ENCODE results near the gene AGBL1. TPM values are rescaled to one million over a fixed set of nuclear protein-coding genes. Genes with fewer than 3 reads are reported as not detected.

AGBL1 gene
- polyA plus RNA-seq, 1 experiment: not detected

GRCh38 chr15:86645925-86646500, 566.3 kb downstream of the AGBL1 start:
- H3K9me3 ChIP-seq (ENCODE audit: control insufficient read depth, insufficient read depth, low read length): no peaks in the 10 kb centered on the region
- ChIA-PET CTCF (no interaction called here), POLR2A (no interaction called here)
- no peak overlapping the region for H3K4me3 ChIP-seq (ENCODE audit: low read depth, low read length)
- DNase-seq (ENCODE audit: low read depth, low spot score): no peak
- no peaks in the 10 kb centered on the region for H3K27me3 ChIP-seq (ENCODE audit: control insufficient read depth, insufficient read depth, low read length)
- no peak overlapping the region for H3K27ac ChIP-seq (ENCODE audit: low read depth, low read length)
- TF ChIP-seq, protein P1, sequence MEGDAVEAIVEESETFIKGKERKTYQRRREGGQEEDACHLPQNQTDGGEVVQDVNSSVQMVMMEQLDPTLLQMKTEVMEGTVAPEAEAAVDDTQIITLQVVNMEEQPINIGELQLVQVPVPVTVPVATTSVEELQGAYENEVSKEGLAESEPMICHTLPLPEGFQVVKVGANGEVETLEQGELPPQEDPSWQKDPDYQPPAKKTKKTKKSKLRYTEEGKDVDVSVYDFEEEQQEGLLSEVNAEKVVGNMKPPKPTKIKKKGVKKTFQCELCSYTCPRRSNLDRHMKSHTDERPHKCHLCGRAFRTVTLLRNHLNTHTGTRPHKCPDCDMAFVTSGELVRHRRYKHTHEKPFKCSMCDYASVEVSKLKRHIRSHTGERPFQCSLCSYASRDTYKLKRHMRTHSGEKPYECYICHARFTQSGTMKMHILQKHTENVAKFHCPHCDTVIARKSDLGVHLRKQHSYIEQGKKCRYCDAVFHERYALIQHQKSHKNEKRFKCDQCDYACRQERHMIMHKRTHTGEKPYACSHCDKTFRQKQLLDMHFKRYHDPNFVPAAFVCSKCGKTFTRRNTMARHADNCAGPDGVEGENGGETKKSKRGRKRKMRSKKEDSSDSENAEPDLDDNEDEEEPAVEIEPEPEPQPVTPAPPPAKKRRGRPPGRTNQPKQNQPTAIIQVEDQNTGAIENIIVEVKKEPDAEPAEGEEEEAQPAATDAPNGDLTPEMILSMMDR (IDR thresholded peaks at IDR 0.05; ENCODE audit: low read depth, low read length): no peak

- no peak overlapping the region for H3K4me3 ChIP-seq (ENCODE audit: low read depth, low read length)
- no peak for DNase-seq (ENCODE audit: low read depth, low spot score)
- no peak overlapping the region for H3K27ac ChIP-seq (ENCODE audit: low read depth, low read length)
- H3K9me3 ChIP-seq (ENCODE audit: control insufficient read depth, insufficient read depth, low read length): no peaks in the 10 kb centered on the region
- ChIA-PET CTCF (no interaction called here), POLR2A (no interaction called here)
- H3K27me3 ChIP-seq (ENCODE audit: control insufficient read depth, insufficient read depth, low read length): no peaks in the 10 kb centered on the region
- TF ChIP-seq, protein P1 (IDR thresholded peaks at IDR 0.05; ENCODE audit: low read depth, low read length): no peak
Measured at GRCh38 chr15:86647810-86648440, 568.3 kb downstream of the AGBL1 start.

- H3K4me3 ChIP-seq (ENCODE audit: low read depth, low read length): no peak overlapping the region
- no peaks in the 10 kb centered on the region for H3K27me3 ChIP-seq (ENCODE audit: control insufficient read depth, insufficient read depth, low read length)
- H3K27ac ChIP-seq (ENCODE audit: low read depth, low read length): no peak overlapping the region
- POLR2A ChIA-PET: no interaction called here
- H3K9me3 ChIP-seq (ENCODE audit: control insufficient read depth, insufficient read depth, low read length): no peaks in the 10 kb centered on the region
- TF ChIP-seq, protein P1 (IDR thresholded peaks at IDR 0.05; ENCODE audit: low read depth, low read length): no peak
- CTCF ChIA-PET: no interaction called here
- no peak for DNase-seq (ENCODE audit: low read depth, low spot score)
Measured at GRCh38 chr15:86649277-86649676, 569.6 kb downstream of the AGBL1 start.

DNA sequence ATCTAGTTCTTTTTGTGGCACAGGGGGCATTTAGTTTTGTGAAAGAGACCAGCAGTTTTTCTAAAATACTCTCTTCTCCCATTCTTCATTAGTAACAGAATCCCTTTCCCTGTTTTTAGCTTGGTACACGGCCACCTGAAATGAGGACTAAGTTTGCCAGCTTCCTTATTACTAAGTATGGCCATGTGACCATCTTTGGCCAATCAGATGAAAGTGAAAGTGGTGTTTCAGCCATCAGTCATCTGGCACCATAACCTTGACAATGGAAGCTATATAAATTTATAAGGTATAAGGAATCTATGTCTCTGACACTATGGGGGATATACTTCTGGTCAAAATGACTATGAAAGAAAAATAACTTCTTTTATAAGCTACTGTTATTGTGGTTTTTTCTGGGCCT, 570.4 kb downstream of the AGBL1 start:
- Histone ChIP-seq H3K27ac (ENCODE audit: low read depth, low read length) (no peak overlapping the region), H3K4me3 (ENCODE audit: low read depth, low read length) (no peak overlapping the region), H3K9me3 (ENCODE audit: control insufficient read depth, insufficient read depth, low read length) (no peaks in the 10 kb centered on the region), H3K27me3 (ENCODE audit: control insufficient read depth, insufficient read depth, low read length) (no peaks in the 10 kb centered on the region)
- no peak for DNase-seq (ENCODE audit: low read depth, low spot score)
- POLR2A ChIA-PET: no interaction called here
- TF ChIP-seq, protein P1 (IDR thresholded peaks at IDR 0.05; ENCODE audit: low read depth, low read length): no peak
- CTCF ChIA-PET: no interaction called here

DNA sequence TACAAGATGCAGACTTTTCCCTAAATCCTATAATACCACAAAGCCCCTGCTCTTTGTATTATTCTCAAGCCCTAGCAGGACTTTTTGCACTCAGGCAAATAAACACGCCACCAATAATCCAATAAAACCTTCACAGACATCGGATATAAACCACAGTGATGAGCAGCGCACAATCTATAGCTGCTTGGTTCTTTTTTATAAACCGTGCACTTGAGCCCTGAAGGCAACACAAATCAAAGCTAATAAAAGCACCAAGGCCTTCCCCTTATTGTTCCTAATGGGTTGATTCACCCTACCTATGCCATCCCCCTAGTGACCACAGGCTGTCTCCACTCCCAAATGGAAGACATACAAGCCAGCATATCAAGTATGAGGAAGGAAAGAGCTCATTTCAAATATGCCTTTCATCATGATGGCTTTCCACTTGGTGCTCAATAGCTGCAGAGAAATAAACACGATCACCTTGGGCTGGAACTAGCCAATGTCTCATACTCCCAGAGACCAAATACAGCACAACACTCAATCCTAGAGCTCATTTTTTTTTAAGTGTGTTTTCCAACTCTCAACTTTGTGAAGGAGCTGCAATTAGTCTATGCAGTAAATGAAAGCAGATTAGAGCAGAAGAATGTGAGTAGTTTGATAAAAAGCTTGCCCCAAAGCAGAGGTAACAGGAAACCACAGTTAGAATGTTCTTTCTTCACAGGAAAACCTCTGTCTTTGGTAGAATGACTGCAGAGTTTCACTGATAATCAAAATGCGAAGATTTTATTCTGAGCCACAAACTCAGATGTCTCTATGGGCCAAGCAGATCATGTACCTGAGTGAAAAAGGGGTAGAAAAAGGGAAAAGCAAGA, 573.9 kb downstream of the AGBL1 start:
- Histone ChIP-seq H3K9me3 (ENCODE audit: control insufficient read depth, insufficient read depth, low read length) (0 out of 2 replicates have a peak, but pooled peaks cover 2% of the 10 kb centered on the region), H3K4me3 (ENCODE audit: low read depth, low read length) (no peak overlapping the region), H3K27ac (ENCODE audit: low read depth, low read length) (no peak overlapping the region), H3K27me3 (ENCODE audit: control insufficient read depth, insufficient read depth, low read length) (no peaks in the 10 kb centered on the region)
- TF ChIP-seq, protein P1 (IDR thresholded peaks at IDR 0.05; ENCODE audit: low read depth, low read length): no peak
- DNase-seq (ENCODE audit: low read depth, low spot score): no peak
- CTCF ChIA-PET: no interaction called here
- POLR2A ChIA-PET: no interaction called here
